SJCRH30 (cell line): ENCODE results near the gene ESR1. TPM values are rescaled to one million over a fixed set of nuclear protein-coding genes. Genes with fewer than 3 reads are reported as not detected.
A peak's percentile ranks its signal among the peaks of the same experiment; 100 is the strongest.
"Not testable (repeated sequence)": the region's sequence is repeated elsewhere in the genome, so short reads cannot be mapped to it uniquely, and the experiment has no call there.

Experiments used
- DNase-seq, 2 experiments: peaks; one replicate each; pipeline ENCODE4 v3.0.0-alpha.2; 2015 to 2020
- H3K27ac ChIP-seq: fragments of 250-450 bp; sonication (Bioruptor Pico); 2 replicates; pipeline ENCODE4 v1.5.1; 2020; ENCODE audit warnings: mild to moderate bottlenecking, moderate library complexity
- H3K27me3 ChIP-seq: fragments of 250-450 bp; sonication (Bioruptor Pico); 2 replicates; pipeline ENCODE4 v1.5.1; 2020; ENCODE audit warnings: mild to moderate bottlenecking, moderate library complexity
- H3K36me3 ChIP-seq: fragments of 250-450 bp; sonication (Bioruptor Pico); 2 replicates; pipeline ENCODE4 v1.5.1; 2020; ENCODE audit warnings: mild to moderate bottlenecking, moderate library complexity
- H3K4me1 ChIP-seq: fragments of 250-450 bp; sonication (Bioruptor Pico); 2 replicates; pipeline ENCODE4 v1.5.1; 2020; ENCODE audit warnings: mild to moderate bottlenecking, moderate library complexity
- H3K4me3 ChIP-seq: fragments of 250-450 bp; sonication (Bioruptor Pico); 2 replicates; pipeline ENCODE4 v1.5.1; 2020; ENCODE audit warnings: mild to moderate bottlenecking, moderate library complexity
- H3K9me3 ChIP-seq: fragments of 250-450 bp; sonication (Bioruptor Pico); replicated peaks from 2 replicates; pipeline ENCODE4 v1.5.1; 2020; ENCODE audit warnings: mild to moderate bottlenecking, moderate library complexity
- total RNA-seq: library from RNA; depleted of rRNA; stranded (reverse); fragments of >200 nt; shearing (Covaris generic); gene quantifications from 2 replicates; pipeline ENCODE4 v1.2.3, GENCODE V29; 2014

ESR1 gene
- total RNA-seq, 1 experiment from 2014 or later = not detected

GRCh38 chr6:151959086-151959485 lies 151.6 kb downstream of the ESR1 start:
- no peak overlapping the region for H3K27ac ChIP-seq
- H3K4me1 ChIP-seq = no peaks in the 10 kb centered on the region
- H3K27me3 ChIP-seq = no peaks in the 10 kb centered on the region
- no peaks in the 10 kb centered on the region for H3K36me3 ChIP-seq
- no peak overlapping the region for H3K4me3 ChIP-seq
- no peaks in the 10 kb centered on the region for H3K9me3 ChIP-seq
- no peak for DNase-seq

GRCh38 chr6:151961809-151962208 lies 154.3 kb downstream of the ESR1 start:
- H3K4me1 ChIP-seq = no peaks in the 10 kb centered on the region

GRCh38 chr6:151962246-151962846 lies 154.9 kb downstream of the ESR1 start:
- Histone ChIP-seq H3K36me3 (no peaks in the 10 kb centered on the region), H3K9me3 (no peaks in the 10 kb centered on the region), H3K27me3 (no peaks in the 10 kb centered on the region), H3K27ac (no peak overlapping the region), H3K4me1 (no peaks in the 10 kb centered on the region), H3K4me3 (no peak overlapping the region)
- peak in 1 of 2 experiments; percentile 10 for DNase-seq

More at GRCh38 chr6:151961809-151962208, 154.3 kb downstream of the ESR1 start:
- DNase-seq = no peak
- H3K27me3 ChIP-seq = no peaks in the 10 kb centered on the region
- H3K36me3 ChIP-seq = no peaks in the 10 kb centered on the region
- no peak overlapping the region for H3K4me3 ChIP-seq
- no peaks in the 10 kb centered on the region for H3K9me3 ChIP-seq
- no peak overlapping the region for H3K27ac ChIP-seq

- no peaks in the 10 kb centered on the region for H3K4me1 ChIP-seq
- H3K9me3 ChIP-seq = no peaks in the 10 kb centered on the region
- H3K4me3 ChIP-seq = no peak overlapping the region
- DNase-seq = no peak
- no peaks in the 10 kb centered on the region for H3K36me3 ChIP-seq
- H3K27me3 ChIP-seq = no peaks in the 10 kb centered on the region
- H3K27ac ChIP-seq = no peak overlapping the region
Observed at GRCh38 chr6:151963001-151963400, 155.5 kb downstream of the ESR1 start.

GRCh38 chr6:151964412-151964811 lies 156.9 kb downstream of the ESR1 start:
- not testable (repeated sequence) for DNase-seq, H3K9me3 ChIP-seq, H3K4me3 ChIP-seq, H3K27ac ChIP-seq, H3K4me1 ChIP-seq, H3K27me3 ChIP-seq, H3K36me3 ChIP-seq

- H3K27ac ChIP-seq = no peak overlapping the region
- H3K36me3 ChIP-seq = no peaks in the 10 kb centered on the region
- H3K4me1 ChIP-seq = no peaks in the 10 kb centered on the region
- H3K9me3 ChIP-seq = no peaks in the 10 kb centered on the region
- H3K4me3 ChIP-seq = no peak overlapping the region
- H3K27me3 ChIP-seq = no peaks in the 10 kb centered on the region
- DNase-seq = no peak
Observed at GRCh38 chr6:151974061-151974617, 166.7 kb downstream of the ESR1 start.

GRCh38 chr6:151975795-151976194 lies 168.3 kb downstream of the ESR1 start:
- Histone ChIP-seq H3K27me3 (no peaks in the 10 kb centered on the region), H3K27ac (no peak overlapping the region), H3K9me3 (no peaks in the 10 kb centered on the region), H3K36me3 (no peaks in the 10 kb centered on the region), H3K4me3 (no peak overlapping the region), H3K4me1 (no peaks in the 10 kb centered on the region)
- peak in 1 of 2 experiments; percentile 11 for DNase-seq

- H3K4me3 ChIP-seq, H3K9me3 ChIP-seq, DNase-seq, H3K4me1 ChIP-seq, H3K27me3 ChIP-seq, H3K27ac ChIP-seq, H3K36me3 ChIP-seq: not testable (repeated sequence)
Observed at GRCh38 chr6:151988199-151988598, 180.7 kb downstream of the ESR1 start.

GRCh38 chr6:151992091-151992490 lies 184.6 kb downstream of the ESR1 start:
- H3K36me3 ChIP-seq = no peaks in the 10 kb centered on the region
- no peak overlapping the region for H3K27ac ChIP-seq
- DNase-seq = no peak
- no peak overlapping the region for H3K4me3 ChIP-seq
- H3K9me3 ChIP-seq = no peaks in the 10 kb centered on the region; the same call in 1 of the 2 replicates
- H3K4me1 ChIP-seq = no peaks in the 10 kb centered on the region
- no peaks in the 10 kb centered on the region; the same call in 1 of the 2 replicates for H3K27me3 ChIP-seq

- Histone ChIP-seq H3K9me3 (no peaks in the 10 kb centered on the region; the same call in 1 of the 2 replicates), H3K27me3 (no peaks in the 10 kb centered on the region; the same call in 1 of the 2 replicates), H3K4me1 (no peaks in the 10 kb centered on the region), H3K27ac (no peak overlapping the region), H3K36me3 (no peaks in the 10 kb centered on the region), H3K4me3 (no peak overlapping the region)
- DNase-seq = no peak
Observed at GRCh38 chr6:151993364-151993763, 185.9 kb downstream of the ESR1 start.

GRCh38 chr6:151998784-151999183 lies 191.3 kb downstream of the ESR1 start:
- Histone ChIP-seq H3K27me3 (no peaks in the 10 kb centered on the region), H3K4me3 (no peak overlapping the region), H3K9me3 (no peaks in the 10 kb centered on the region; the same call in 1 of the 2 replicates), H3K4me1 (no peaks in the 10 kb centered on the region), H3K36me3 (no peaks in the 10 kb centered on the region), H3K27ac (no peak overlapping the region)
- no peak for DNase-seq

GRCh38 chr6:151999194-151999593 lies 191.7 kb downstream of the ESR1 start:
- no peak overlapping the region for H3K4me3 ChIP-seq
- no peak for DNase-seq
- no peak overlapping the region for H3K27ac ChIP-seq
- H3K27me3 ChIP-seq = no peaks in the 10 kb centered on the region
- H3K36me3 ChIP-seq = no peaks in the 10 kb centered on the region
- no peaks in the 10 kb centered on the region; the same call in 1 of the 2 replicates for H3K9me3 ChIP-seq
- H3K4me1 ChIP-seq = no peaks in the 10 kb centered on the region

GRCh38 chr6:152001408-152001807 lies 193.9 kb downstream of the ESR1 start:
- Histone ChIP-seq H3K4me3 (no peak overlapping the region), H3K9me3 (no peaks in the 10 kb centered on the region), H3K27me3 (no peaks in the 10 kb centered on the region), H3K4me1 (no peaks in the 10 kb centered on the region), H3K36me3 (no peaks in the 10 kb centered on the region), H3K27ac (no peak overlapping the region)
- DNase-seq = no peak

GRCh38 chr6:152002306-152002705 lies 194.8 kb downstream of the ESR1 start:
- no peak for DNase-seq
- Histone ChIP-seq H3K4me3 (no peak overlapping the region), H3K36me3 (no peaks in the 10 kb centered on the region), H3K27ac (no peak overlapping the region), H3K9me3 (no peaks in the 10 kb centered on the region), H3K4me1 (no peaks in the 10 kb centered on the region), H3K27me3 (no peaks in the 10 kb centered on the region)

- H3K27me3 ChIP-seq = no peaks in the 10 kb centered on the region
- H3K9me3 ChIP-seq = no peaks in the 10 kb centered on the region
- no peaks in the 10 kb centered on the region for H3K36me3 ChIP-seq
- H3K4me3 ChIP-seq = no peak overlapping the region
- DNase-seq = peak in 1 of 2 experiments; percentile 17
- no peaks in the 10 kb centered on the region for H3K4me1 ChIP-seq
- no peak overlapping the region for H3K27ac ChIP-seq
Observed at GRCh38 chr6:152004036-152004566, 196.6 kb downstream of the ESR1 start.

- DNase-seq = no peak
- no peaks in the 10 kb centered on the region for H3K36me3 ChIP-seq
- no peak overlapping the region for H3K27ac ChIP-seq
- no peaks in the 10 kb centered on the region for H3K9me3 ChIP-seq
- no peak overlapping the region for H3K4me3 ChIP-seq
- H3K27me3 ChIP-seq = no peaks in the 10 kb centered on the region
- no peaks in the 10 kb centered on the region for H3K4me1 ChIP-seq
Observed at GRCh38 chr6:152004896-152005295, 197.4 kb downstream of the ESR1 start.
